Measurements from ENCODE around the gene TNNT3.

The TNNT3 gene

DNA sequence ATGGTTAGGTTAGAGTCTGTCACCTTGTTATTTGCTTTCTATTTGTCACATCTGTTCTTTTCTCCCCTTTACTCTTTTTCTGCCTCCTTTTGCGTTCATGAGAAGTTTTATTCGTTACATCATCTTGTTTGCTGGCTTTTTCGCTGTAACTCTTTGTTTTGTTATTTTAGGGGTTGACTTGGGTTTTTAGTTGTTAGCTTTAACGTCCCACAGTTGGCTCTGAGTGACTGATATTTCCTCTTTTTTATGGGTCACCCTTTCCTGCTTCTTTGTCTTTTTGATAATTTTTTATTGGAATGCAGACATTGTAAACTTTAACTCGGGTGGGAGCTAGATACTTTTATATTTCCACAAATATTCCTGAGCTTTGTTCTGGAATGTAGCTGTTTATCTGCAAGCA lies 13.3 kb upstream of the TNNT3 start:
- TF ChIP-seq YY1 (IDR thresholded peaks at IDR 0.05; ENCODE audit: low read depth) (no peak), FOXM1 (IDR thresholded peaks at IDR 0.05; ENCODE audit: borderline replicate concordance, low read depth) (no peak), TAF1 (IDR thresholded peaks at IDR 0.05; ENCODE audit: low read depth) (no peak), EP300 (IDR thresholded peaks at IDR 0.05; ENCODE audit: borderline replicate concordance) (no peak), CEBPB (IDR thresholded peaks at IDR 0.05) (no peak), ZBTB7A (IDR thresholded peaks at IDR 0.05; ENCODE audit: low read depth) (no peak), CREB1 (IDR thresholded peaks at IDR 0.05; ENCODE audit: low read depth) (no peak), NFIC (IDR thresholded peaks at IDR 0.05) (no peak), TCF12 (IDR thresholded peaks at IDR 0.05; ENCODE audit: low read depth) (no peak), USF1 (IDR thresholded peaks at IDR 0.05) (no peak), TEAD4 (IDR thresholded peaks at IDR 0.05) (no peak), RAD21 (IDR thresholded peaks at IDR 0.05; ENCODE audit: low read depth) (no peak)
- TF ChIP-seq, protein P1, sequence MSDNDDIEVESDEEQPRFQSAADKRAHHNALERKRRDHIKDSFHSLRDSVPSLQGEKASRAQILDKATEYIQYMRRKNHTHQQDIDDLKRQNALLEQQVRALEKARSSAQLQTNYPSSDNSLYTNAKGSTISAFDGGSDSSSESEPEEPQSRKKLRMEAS (IDR thresholded peaks at IDR 0.05): no peak

GRCh38 chr11:1906611-1907423 lies 12.7 kb upstream of the TNNT3 start:
- no peak for TF ChIP-seq TCF12 (IDR thresholded peaks at IDR 0.05; ENCODE audit: low read depth)
- TF ChIP-seq CEBPB (IDR thresholded peaks at IDR 0.05): no peak
- TF ChIP-seq YY1 (IDR thresholded peaks at IDR 0.05; ENCODE audit: low read depth): no peak
- no peak for TF ChIP-seq CREB1 (IDR thresholded peaks at IDR 0.05; ENCODE audit: low read depth)
- TF ChIP-seq, protein P1 (IDR thresholded peaks at IDR 0.05): no peak
- no peak for TF ChIP-seq TAF1 (IDR thresholded peaks at IDR 0.05; ENCODE audit: low read depth)
- TF ChIP-seq, protein P2, sequence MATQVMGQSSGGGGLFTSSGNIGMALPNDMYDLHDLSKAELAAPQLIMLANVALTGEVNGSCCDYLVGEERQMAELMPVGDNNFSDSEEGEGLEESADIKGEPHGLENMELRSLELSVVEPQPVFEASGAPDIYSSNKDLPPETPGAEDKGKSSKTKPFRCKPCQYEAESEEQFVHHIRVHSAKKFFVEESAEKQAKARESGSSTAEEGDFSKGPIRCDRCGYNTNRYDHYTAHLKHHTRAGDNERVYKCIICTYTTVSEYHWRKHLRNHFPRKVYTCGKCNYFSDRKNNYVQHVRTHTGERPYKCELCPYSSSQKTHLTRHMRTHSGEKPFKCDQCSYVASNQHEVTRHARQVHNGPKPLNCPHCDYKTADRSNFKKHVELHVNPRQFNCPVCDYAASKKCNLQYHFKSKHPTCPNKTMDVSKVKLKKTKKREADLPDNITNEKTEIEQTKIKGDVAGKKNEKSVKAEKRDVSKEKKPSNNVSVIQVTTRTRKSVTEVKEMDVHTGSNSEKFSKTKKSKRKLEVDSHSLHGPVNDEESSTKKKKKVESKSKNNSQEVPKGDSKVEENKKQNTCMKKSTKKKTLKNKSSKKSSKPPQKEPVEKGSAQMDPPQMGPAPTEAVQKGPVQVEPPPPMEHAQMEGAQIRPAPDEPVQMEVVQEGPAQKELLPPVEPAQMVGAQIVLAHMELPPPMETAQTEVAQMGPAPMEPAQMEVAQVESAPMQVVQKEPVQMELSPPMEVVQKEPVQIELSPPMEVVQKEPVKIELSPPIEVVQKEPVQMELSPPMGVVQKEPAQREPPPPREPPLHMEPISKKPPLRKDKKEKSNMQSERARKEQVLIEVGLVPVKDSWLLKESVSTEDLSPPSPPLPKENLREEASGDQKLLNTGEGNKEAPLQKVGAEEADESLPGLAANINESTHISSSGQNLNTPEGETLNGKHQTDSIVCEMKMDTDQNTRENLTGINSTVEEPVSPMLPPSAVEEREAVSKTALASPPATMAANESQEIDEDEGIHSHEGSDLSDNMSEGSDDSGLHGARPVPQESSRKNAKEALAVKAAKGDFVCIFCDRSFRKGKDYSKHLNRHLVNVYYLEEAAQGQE (IDR thresholded peaks at IDR 0.05; ENCODE audit: low read depth): no peak
- TF ChIP-seq FOXM1 (IDR thresholded peaks at IDR 0.05; ENCODE audit: borderline replicate concordance, low read depth): no peak

GRCh38 chr11:1908618-1909017 lies 10.9 kb upstream of the TNNT3 start:
- TF ChIP-seq EP300 (IDR thresholded peaks at IDR 0.05; ENCODE audit: borderline replicate concordance): no peak
- TF ChIP-seq CREB1 (IDR thresholded peaks at IDR 0.05; ENCODE audit: low read depth): no peak
- no peak for TF ChIP-seq CEBPB (IDR thresholded peaks at IDR 0.05)
- TF ChIP-seq, protein P1 (IDR thresholded peaks at IDR 0.05): no peak
- no peak for TF ChIP-seq TEAD4 (IDR thresholded peaks at IDR 0.05)
- no peak for TF ChIP-seq RAD21 (IDR thresholded peaks at IDR 0.05; ENCODE audit: low read depth)
- no peak for TF ChIP-seq NFIC (IDR thresholded peaks at IDR 0.05)
- no peak for TF ChIP-seq EGR1 (IDR thresholded peaks at IDR 0.05)
- no peak for TF ChIP-seq YY1 (IDR thresholded peaks at IDR 0.05; ENCODE audit: low read depth)
- no peak for TF ChIP-seq TCF12 (IDR thresholded peaks at IDR 0.05; ENCODE audit: low read depth)
- TF ChIP-seq, protein P2 (IDR thresholded peaks at IDR 0.05; ENCODE audit: low read depth): no peak
- TF ChIP-seq FOXM1 (IDR thresholded peaks at IDR 0.05; ENCODE audit: borderline replicate concordance, low read depth): no peak
- no peak for TF ChIP-seq USF1 (IDR thresholded peaks at IDR 0.05)
- TF ChIP-seq TAF1 (IDR thresholded peaks at IDR 0.05; ENCODE audit: low read depth): no peak

- no peak for TF ChIP-seq RAD21 (IDR thresholded peaks at IDR 0.05; ENCODE audit: low read depth)
Observed at GRCh38 chr11:1909524-1909923, 10.0 kb upstream of the TNNT3 start.

DNA sequence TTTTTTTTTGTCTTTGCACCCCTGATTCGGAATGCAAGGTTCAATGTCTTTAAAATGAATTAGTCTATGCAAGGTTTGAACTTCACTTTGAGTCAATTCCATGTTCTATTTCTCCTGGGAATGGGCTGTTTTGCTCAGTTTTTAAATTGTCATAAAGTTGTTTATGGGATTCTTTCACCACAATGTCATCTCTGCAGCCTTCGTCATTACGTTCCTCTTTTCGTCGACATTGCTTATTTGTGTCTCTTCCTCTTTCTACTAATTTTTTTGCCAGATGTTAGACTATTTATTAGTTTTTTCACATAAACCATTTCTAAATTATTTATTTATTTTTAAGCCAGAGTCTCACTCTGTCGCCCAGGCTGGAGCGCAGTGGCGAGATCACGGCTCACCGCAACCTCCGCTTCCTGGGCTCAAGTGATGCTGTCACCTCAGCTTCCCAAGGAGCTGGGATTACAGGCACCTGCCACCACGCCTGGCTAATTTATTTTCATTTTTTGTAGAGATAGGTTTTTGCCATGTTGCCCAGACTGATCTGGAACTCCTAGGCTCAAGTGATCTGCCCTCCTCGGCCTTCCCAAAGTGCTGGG lies 7.1 kb upstream of the TNNT3 start:
- TF ChIP-seq USF1 (IDR thresholded peaks at IDR 0.05) (no peak), TCF12 (IDR thresholded peaks at IDR 0.05; ENCODE audit: low read depth) (no peak), ZBTB7A (IDR thresholded peaks at IDR 0.05; ENCODE audit: low read depth) (no peak), RAD21 (IDR thresholded peaks at IDR 0.05; ENCODE audit: low read depth) (no peak), EP300 (IDR thresholded peaks at IDR 0.05; ENCODE audit: borderline replicate concordance) (no peak), YY1 (IDR thresholded peaks at IDR 0.05; ENCODE audit: low read depth) (no peak), TEAD4 (IDR thresholded peaks at IDR 0.05) (no peak), NFIC (IDR thresholded peaks at IDR 0.05) (no peak), CEBPB (IDR thresholded peaks at IDR 0.05) (no peak), FOXM1 (IDR thresholded peaks at IDR 0.05; ENCODE audit: borderline replicate concordance, low read depth) (no peak), CREB1 (IDR thresholded peaks at IDR 0.05; ENCODE audit: low read depth) (no peak), TAF1 (IDR thresholded peaks at IDR 0.05; ENCODE audit: low read depth) (no peak), EGR1 (IDR thresholded peaks at IDR 0.05) (no peak)
- TF ChIP-seq, protein P1 (IDR thresholded peaks at IDR 0.05): no peak
- TF ChIP-seq, protein P2 (IDR thresholded peaks at IDR 0.05; ENCODE audit: low read depth): no peak
